H9 (cell line): ENCODE data around the gene IRAK1. TPM values are rescaled to one million over a fixed set of nuclear protein-coding genes. Genes with fewer than 3 reads are reported as not detected.
"Not testable (repeated sequence)": the region's sequence is repeated elsewhere in the genome, so short reads cannot be mapped to it uniquely, and the experiment has no call there.

Experiments used
- DNase-seq: peaks from one replicate; pipeline ENCODE4 v3.0.0-alpha.2; 2017
- H2AFZ ChIP-seq: one replicate; pipeline ENCODE4 v1.6.1; 2013; ENCODE audit warnings: mild to moderate bottlenecking, low read length, control low read depth, moderate library complexity
- H2AK5ac ChIP-seq: 2 replicates; pipeline ENCODE4 v1.6.1; 2013; ENCODE audit warnings: low read length, control low read depth, mixed read lengths; ENCODE audit not compliant: insufficient read length
- H2BK120ac ChIP-seq: one replicate; pipeline ENCODE4 v1.6.1; 2013; ENCODE audit warnings: low read depth, mild to moderate bottlenecking, low read length, control low read depth, inconsistent platforms; ENCODE audit not compliant: poor library complexity, severe bottlenecking
- H2BK12ac ChIP-seq: 2 replicates; pipeline ENCODE4 v1.6.1; 2013; ENCODE audit warnings: low read length, control low read depth, mixed read lengths, low read depth; ENCODE audit not compliant: insufficient read length
- H2BK15ac ChIP-seq: 2 replicates; pipeline ENCODE4 v1.6.1; 2013; ENCODE audit warnings: low read depth, low read length, control low read depth
- H2BK20ac ChIP-seq: one replicate; pipeline ENCODE4 v1.6.1; 2013; ENCODE audit warnings: low read depth, mild to moderate bottlenecking, low read length, control low read depth, inconsistent platforms; ENCODE audit not compliant: poor library complexity, severe bottlenecking
- H2BK5ac ChIP-seq: 2 replicates; pipeline ENCODE4 v1.6.1; 2013; ENCODE audit warnings: low read length, control low read depth, mixed read lengths; ENCODE audit not compliant: insufficient read length
- H3K14ac ChIP-seq: 2 replicates; pipeline ENCODE4 v1.6.1; 2013; ENCODE audit warnings: low read length, control low read depth; ENCODE audit not compliant: insufficient read depth
- H3K18ac ChIP-seq: 2 replicates; pipeline ENCODE4 v1.6.1; 2013; ENCODE audit warnings: low read depth, mild to moderate bottlenecking, mixed read lengths, low read length, control low read depth; ENCODE audit not compliant: insufficient read length
- H3K23ac ChIP-seq: 2 replicates; pipeline ENCODE4 v1.6.1; 2013; ENCODE audit warnings: low read length, control low read depth, mixed read lengths, low read depth; ENCODE audit not compliant: insufficient read length
- H3K23me2 ChIP-seq: 2 replicates; pipeline ENCODE4 v1.6.1; 2013; ENCODE audit warnings: low read depth, mild to moderate bottlenecking, mixed read lengths, low read length, control low read depth; ENCODE audit not compliant: insufficient read length, poor library complexity, severe bottlenecking
- H3K27ac ChIP-seq: 2 replicates; pipeline ENCODE4 v1.5.1; 2013; ENCODE audit warnings: low read length, control low read depth, mixed read lengths, low read depth; ENCODE audit not compliant: insufficient read length
- H3K27me3 ChIP-seq: 2 replicates; pipeline ENCODE4 v1.6.1; 2013; ENCODE audit warnings: low read length, control low read depth, inconsistent platforms; ENCODE audit not compliant: insufficient read depth
- H3K4ac ChIP-seq: 2 replicates; pipeline ENCODE4 v1.6.1; 2013; ENCODE audit warnings: low read depth, mild to moderate bottlenecking, control low read depth, inconsistent platforms, low read length, moderate library complexity
- H3K4me1 ChIP-seq: 2 replicates; pipeline ENCODE4 v1.6.1; 2013; ENCODE audit warnings: low read length, control low read depth, inconsistent platforms; ENCODE audit not compliant: insufficient read depth
- H3K4me2 ChIP-seq: 2 replicates; pipeline ENCODE4 v1.6.1; 2013; ENCODE audit warnings: low read length, control low read depth, mixed read lengths; ENCODE audit not compliant: insufficient read length, insufficient read depth
- H3K56ac ChIP-seq: 2 replicates; pipeline ENCODE4 v1.6.1; 2013; ENCODE audit warnings: low read depth, mild to moderate bottlenecking, mixed read lengths, low read length, control low read depth; ENCODE audit not compliant: insufficient read length
- H3K79me1 ChIP-seq: 2 replicates; pipeline ENCODE4 v1.6.1; 2013; ENCODE audit warnings: low read depth, mild to moderate bottlenecking, moderate library complexity, low read length, control low read depth, inconsistent platforms; ENCODE audit not compliant: insufficient read depth, poor library complexity, severe bottlenecking
- H3K79me2 ChIP-seq: 2 replicates; pipeline ENCODE4 v1.6.1; 2013; ENCODE audit warnings: low read length, control low read depth, inconsistent platforms; ENCODE audit not compliant: insufficient read depth
- H3K9ac ChIP-seq: 2 replicates; pipeline ENCODE4 v1.6.1; 2013; ENCODE audit warnings: low read length, control low read depth, mixed read lengths; ENCODE audit not compliant: insufficient read length; ENCODE audit errors: extremely low read depth
- H3K9me3 ChIP-seq: one replicate; pipeline ENCODE4 v1.6.1; 2013; ENCODE audit warnings: low read depth, low read length, inconsistent platforms; ENCODE audit not compliant: control insufficient read depth
- H3T11ph ChIP-seq: one replicate; pipeline ENCODE4 v1.6.1; 2013; ENCODE audit warnings: mild to moderate bottlenecking, low read length, control low read depth, inconsistent platforms
- H4K20me1 ChIP-seq: one replicate; pipeline ENCODE4 v1.6.1; 2013; ENCODE audit not compliant: control insufficient read depth, insufficient read length, insufficient read depth
- H4K5ac ChIP-seq: 2 replicates; pipeline ENCODE4 v1.6.1; 2013; ENCODE audit warnings: low read depth, mild to moderate bottlenecking, mixed read lengths, low read length, control low read depth; ENCODE audit not compliant: insufficient read length
- H4K8ac ChIP-seq: replicated peaks from 2 replicates; pipeline ENCODE4 v1.6.1; 2013; ENCODE audit warnings: low read length, control low read depth, mixed read lengths, low read depth; ENCODE audit not compliant: insufficient read length
- H4K91ac ChIP-seq: 2 replicates; pipeline ENCODE4 v1.6.1; 2013; ENCODE audit warnings: low read depth, mild to moderate bottlenecking, moderate library complexity, mixed read lengths, low read length, control low read depth; ENCODE audit not compliant: insufficient read length
- H3K27ac Mint-ChIP-seq, 3 experiments: 2 replicates in 2 of 3; 3 replicates in 1 of 3; pipeline ENCODE4 v1.8.0; 2020 to 2021; ENCODE audit warnings: mixed read lengths in 3 of 3, mild to moderate bottlenecking in 1 of 3, moderate library complexity in 1 of 3
- H3K27me3 Mint-ChIP-seq: 2 replicates; pipeline ENCODE4 v1.8.0; 2021; ENCODE audit warnings: low read depth, mild to moderate bottlenecking, moderate library complexity, mixed read lengths
- H3K36me3 Mint-ChIP-seq, 3 experiments: 2 replicates in 2 of 3; 3 replicates in 1 of 3; pipeline ENCODE4 v1.8.0; 2020 to 2021; ENCODE audit warnings: low read depth in 3 of 3, mixed read lengths in 3 of 3; ENCODE audit not compliant: insufficient read depth in 1 of 3
- H3K4me1 Mint-ChIP-seq, 2 experiments: 2 replicates each; pipeline ENCODE4 v1.8.0; 2020; ENCODE audit warnings: mixed read lengths in 2 of 2
- H3K4me3 Mint-ChIP-seq, 2 experiments: 2 replicates in 1 of 2; 3 replicates in 1 of 2; pipeline ENCODE4 v1.8.0; 2020 to 2021; ENCODE audit warnings: mild to moderate bottlenecking in 2 of 2, mixed read lengths in 2 of 2, moderate library complexity in 1 of 2
- H3K9me3 Mint-ChIP-seq, 2 experiments: 2 replicates in 1 of 2; 3 replicates in 1 of 2; pipeline ENCODE4 v1.8.0; 2020; ENCODE audit warnings: mild to moderate bottlenecking in 2 of 2, mixed read lengths in 2 of 2, moderate library complexity in 1 of 2
- CTCF ChIP-seq: fragments of 200-600 bp; sonication (generic); conservative IDR thresholded peaks from 3 replicates; pipeline ENCODE4 v1.8.0; 2021; ENCODE audit warnings: antibody characterized with exemption, mild to moderate bottlenecking
- WGBS: extraction: QIAGEN DNeasy Blood & Tissue Kit; methylation state at CpG from one replicate; pipeline ENCODE4 v1.1.7; 2013; ENCODE audit warnings: missing lambda C conversion rate, low lambda C conversion rate, mixed read lengths; ENCODE audit not compliant: insufficient read length; ENCODE audit errors: extremely low coverage; 5-methylcytosine and 5-hydroxymethylcytosine counted together
- total RNA-seq: library from RNA; stranded (reverse); gene quantifications from 2 replicates; pipeline ENCODE4 v1.2.1, GENCODE V29; 2021

The IRAK1 gene
- total RNA-seq, 1 experiment from 2014 or later: 98.4 TPM

DNA sequence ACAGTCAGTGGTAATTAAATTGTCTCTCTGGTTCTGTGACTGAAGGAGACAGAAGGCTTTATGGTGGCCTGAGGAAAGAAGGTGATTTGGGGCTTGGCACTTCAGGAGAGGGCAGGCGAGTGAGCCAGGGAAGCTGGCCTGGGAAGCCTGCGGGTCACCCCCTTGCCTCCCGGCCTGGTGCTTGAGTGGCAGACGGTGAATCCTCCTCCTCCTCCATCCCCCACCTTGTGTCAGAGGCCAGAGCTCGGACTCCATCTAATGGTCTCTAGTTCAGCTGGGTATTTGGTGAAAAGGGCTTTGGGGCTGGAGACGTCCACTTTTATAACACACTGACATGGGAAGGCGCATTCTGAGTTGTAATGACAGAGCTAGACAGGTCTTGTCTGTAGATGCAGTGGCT is 38.5 kb downstream of the IRAK1 start:
- H3K56ac ChIP-seq: no peak overlapping the region
- peaks cover 0 to 10% of the 10 kb centered on the region in 2 experiments; a peak in 2 of 4 replicates for H3K4me1 Mint-ChIP-seq
- no peak overlapping the region for H2BK12ac ChIP-seq
- no peaks in the 10 kb centered on the region for H3K27me3 ChIP-seq
- no CpG with 5 or more reads among the region's 7 CpGs for WGBS
- H3K14ac ChIP-seq: no peak overlapping the region
- no peak overlapping the region for H4K91ac ChIP-seq
- no peak overlapping the region for H3K4me2 ChIP-seq
- H3K9me3 Mint-ChIP-seq: peaks cover 39 to 46% of the 10 kb centered on the region in 2 experiments
- H3K36me3 Mint-ChIP-seq: peaks cover 7 to 10% (median 8%) of the 10 kb centered on the region in 3 experiments; a peak in 6 of 7 replicates
- H3K23me2 ChIP-seq: no peaks in the 10 kb centered on the region
- H3K9ac ChIP-seq: no peak overlapping the region
- no peak overlapping the region for H3K23ac ChIP-seq
- H4K5ac ChIP-seq: no peak overlapping the region
- H2BK20ac ChIP-seq: no peak overlapping the region
- no peak overlapping the region for H2AFZ ChIP-seq
- H3K9me3 ChIP-seq: peaks cover 12% of the 10 kb centered on the region
- no peaks in the 10 kb centered on the region for H3K4me1 ChIP-seq
- H3K79me2 ChIP-seq: no peaks in the 10 kb centered on the region
- H2BK5ac ChIP-seq: no peak overlapping the region
- no peaks in the 10 kb centered on the region for H3K79me1 ChIP-seq
- no peak overlapping the region; a peak in 1 of 5 replicates for H3K4me3 Mint-ChIP-seq
- no peak overlapping the region for H4K8ac ChIP-seq
- H2BK120ac ChIP-seq: no peak overlapping the region
- no peak overlapping the region for H3T11ph ChIP-seq
- H2AK5ac ChIP-seq: no peak overlapping the region
- no peak overlapping the region for H3K18ac ChIP-seq
- TF ChIP-seq CTCF: no peak
- H3K27ac Mint-ChIP-seq: peak overlapping the region in 2 of 3 experiments; percentile 8 to 24; a peak in 2 of 7 replicates
- no peak overlapping the region for H2BK15ac ChIP-seq
- H3K4ac ChIP-seq: no peak overlapping the region; the same call in 1 of the 2 replicates
- peaks cover 2% of the 10 kb centered on the region for H3K27me3 Mint-ChIP-seq
- H4K20me1 ChIP-seq: no peaks in the 10 kb centered on the region
- no peak for DNase-seq
- H3K27ac ChIP-seq: no peak overlapping the region

DNA sequence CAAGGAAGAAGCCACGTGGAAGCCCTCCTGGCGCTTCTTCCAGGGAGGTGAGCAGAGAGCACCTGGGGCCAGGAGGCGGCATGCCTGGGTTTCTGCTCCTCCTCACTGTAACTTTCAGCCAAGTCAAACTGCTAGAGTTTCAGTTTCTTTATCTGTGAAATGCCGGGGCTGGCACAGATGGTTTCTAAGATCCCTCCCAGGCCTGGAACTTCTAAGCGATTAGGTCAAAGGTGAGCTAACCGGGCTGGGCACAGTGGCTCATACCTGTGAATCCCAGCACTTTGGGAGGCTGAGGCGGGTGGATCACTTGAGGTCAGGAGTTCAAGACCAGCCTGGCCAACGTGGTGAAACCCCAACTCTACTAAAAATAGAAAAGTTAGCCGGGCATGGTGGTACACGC is 39.3 kb downstream of the IRAK1 start:
- not testable (repeated sequence) for H3K4ac ChIP-seq, H3T11ph ChIP-seq, H4K91ac ChIP-seq, H2AFZ ChIP-seq, H3K27ac Mint-ChIP-seq, H4K5ac ChIP-seq, H3K9ac ChIP-seq, H3K79me2 ChIP-seq, H3K23ac ChIP-seq, H2BK20ac ChIP-seq, H3K14ac ChIP-seq, H2BK12ac ChIP-seq, DNase-seq, H3K4me3 Mint-ChIP-seq, H2BK15ac ChIP-seq, H3K4me1 ChIP-seq, H3K79me1 ChIP-seq, H3K27ac ChIP-seq, H4K8ac ChIP-seq, H3K4me2 ChIP-seq, H3K23me2 ChIP-seq, H3K56ac ChIP-seq, H2BK120ac ChIP-seq, H3K18ac ChIP-seq, H2AK5ac ChIP-seq, H3K27me3 Mint-ChIP-seq, H4K20me1 ChIP-seq, H3K27me3 ChIP-seq, H2BK5ac ChIP-seq
- Mint-ChIP-seq H3K4me1 (peaks cover 0 to 10% of the 10 kb centered on the region in 2 experiments; a peak in 2 of 4 replicates), H3K9me3 (peaks cover 34 to 49% of the 10 kb centered on the region in 2 experiments), H3K36me3 (peaks cover 7 to 11% (median 10%) of the 10 kb centered on the region in 3 experiments; a peak in 6 of 7 replicates)
- WGBS: no CpG with 5 or more reads among the region's 10 CpGs
- peaks cover 12% of the 10 kb centered on the region for H3K9me3 ChIP-seq
